CD14-positive monocyte (primary cell): ENCODE results near the gene IRF4. TPM values are rescaled to one million over a fixed set of nuclear protein-coding genes. Genes with fewer than 3 reads are reported as not detected.

Experiments
- DNase-seq, 3 donors: peaks; one replicate each; pipeline ENCODE4 v3.0.0-alpha.2; 2011 to 2022
- H2AFZ ChIP-seq: 2 replicates; pipeline ENCODE4 v1.6.0; 2012; ENCODE audit warnings: mild to moderate bottlenecking, low read depth, low read length, inconsistent platforms; ENCODE audit not compliant: insufficient read depth, poor library complexity, severe bottlenecking
- H3K27ac ChIP-seq, 2 donors: 1 replicate in 1 of 2; 2 replicates in 1 of 2; pipeline ENCODE4 v1.5.1; 2012 to 2013; ENCODE audit warnings: low read length in 2 of 2, control low read depth in 1 of 2, inconsistent platforms in 1 of 2, low read depth in 1 of 2, mild to moderate bottlenecking in 1 of 2
- H3K27me3 ChIP-seq, 2 donors: one replicate each; pipeline versions ENCODE4 v1.6.0 to v1.6.1; 2011 to 2013; ENCODE audit warnings: low read length in 2 of 2; ENCODE audit not compliant: control insufficient read depth in 2 of 2, insufficient read depth in 2 of 2
- H3K36me3 ChIP-seq, 2 donors: replicated peaks in 1 of 2; 1 replicate in 1 of 2; 2 replicates in 1 of 2; pipeline versions ENCODE4 v1.5.1 to v1.6.1; 2012 to 2013; ENCODE audit warnings: low read length in 2 of 2, control low read depth in 1 of 2, inconsistent platforms in 1 of 2, mild to moderate bottlenecking in 1 of 2; ENCODE audit not compliant: insufficient read depth in 2 of 2, control insufficient read depth in 1 of 2
- H3K4me1 ChIP-seq, 2 donors: 1 replicate in 1 of 2; 2 replicates in 1 of 2; pipeline versions ENCODE4 v1.5.1 to v1.6.1; 2012 to 2013; ENCODE audit warnings: low read length in 2 of 2, control low read depth in 1 of 2, inconsistent platforms in 1 of 2, mild to moderate bottlenecking in 1 of 2, moderate library complexity in 1 of 2; ENCODE audit not compliant: insufficient read depth in 2 of 2, control insufficient read depth in 1 of 2
- H3K4me2 ChIP-seq: replicated peaks from 2 replicates; pipeline ENCODE3; 2012; ENCODE audit warnings: low read length, moderate library complexity, mild to moderate bottlenecking; ENCODE audit not compliant: poor library complexity, severe bottlenecking; ENCODE audit errors: extremely low read depth
- H3K4me3 ChIP-seq, 3 experiments: fragments of 200-600 bp in 1 of 3; sonication (generic) in 1 of 3; replicated peaks in 1 of 3; 1 replicate in 2 of 3; 2 replicates in 1 of 3; pipeline ENCODE4 v1.5.1; 2011 to 2013; ENCODE audit warnings: low read length in 3 of 3, mild to moderate bottlenecking in 3 of 3, control low read depth in 2 of 3, low read depth in 2 of 3, inconsistent platforms in 1 of 3, moderate library complexity in 1 of 3
- H3K79me2 ChIP-seq: 2 replicates; pipeline ENCODE4 v1.6.0; 2012; ENCODE audit warnings: mild to moderate bottlenecking, control low read depth, inconsistent platforms, low read length, moderate library complexity; ENCODE audit not compliant: insufficient read depth
- H3K9ac ChIP-seq: 2 replicates; pipeline ENCODE4 v1.6.0; 2017; ENCODE audit warnings: low read length, mild to moderate bottlenecking; ENCODE audit not compliant: insufficient read depth, poor library complexity, severe bottlenecking
- H3K9me3 ChIP-seq, 2 donors: replicated peaks in 1 of 2; 1 replicate in 1 of 2; 2 replicates in 1 of 2; pipeline versions ENCODE4 v1.5.1 to v1.6.1; 2012 to 2013; ENCODE audit warnings: low read length in 2 of 2, control low read depth in 1 of 2; ENCODE audit not compliant: control insufficient read depth in 1 of 2, insufficient read depth in 1 of 2
- H4K20me1 ChIP-seq: 2 replicates; pipeline ENCODE4 v1.6.0; 2012; ENCODE audit warnings: mild to moderate bottlenecking, low read length, control low read depth, moderate library complexity; ENCODE audit not compliant: insufficient read depth
- H3K27ac Mint-ChIP-seq, 7 donors: one replicate each; pipeline ENCODE4 v1.8.0; 2020; ENCODE audit warnings: mild to moderate bottlenecking in 7 of 7, mixed read lengths in 7 of 7, moderate library complexity in 6 of 7, inconsistent platforms in 2 of 7
- H3K27me3 Mint-ChIP-seq, 3 donors: one replicate each; pipeline ENCODE4 v1.8.0; 2021 to 2022; ENCODE audit warnings: low read depth in 3 of 3, mild to moderate bottlenecking in 3 of 3, mixed read lengths in 3 of 3, moderate library complexity in 3 of 3, inconsistent platforms in 1 of 3
- H3K36me3 Mint-ChIP-seq, 2 donors: one replicate each; pipeline ENCODE4 v1.8.0; 2020; ENCODE audit warnings: mixed read lengths in 2 of 2, inconsistent platforms in 1 of 2, mild to moderate bottlenecking in 1 of 2
- H3K4me1 Mint-ChIP-seq: one replicate; pipeline ENCODE4 v1.8.0; 2020; ENCODE audit warnings: mild to moderate bottlenecking, mixed read lengths
- H3K4me3 Mint-ChIP-seq, 2 donors: one replicate each; pipeline ENCODE4 v1.8.0; 2020; ENCODE audit warnings: mild to moderate bottlenecking in 2 of 2, mixed read lengths in 2 of 2, moderate library complexity in 1 of 2
- H3K9me3 Mint-ChIP-seq, 7 donors: one replicate each; pipeline ENCODE4 v1.8.0; 2020 to 2022; ENCODE audit warnings: mixed read lengths in 7 of 7, mild to moderate bottlenecking in 6 of 7, moderate library complexity in 6 of 7, inconsistent platforms in 2 of 7
- CTCF ChIP-seq: fragments of 200-600 bp; IDR thresholded peaks from one replicate; pipeline ENCODE4 v1.8.0; 2022; ENCODE audit warnings: antibody characterized with exemption, mild to moderate bottlenecking
- WGBS: methylation state at CpG from one replicate; pipeline ENCODE4 v1.1.5; 2013; ENCODE audit warnings: missing lambda C conversion rate; ENCODE audit not compliant: insufficient coverage; 5-methylcytosine and 5-hydroxymethylcytosine counted together
- intact Hi-C, 2 donors: fragments of 100-400 bp; cut with micrococcal nuclease; formaldehyde crosslinking; loops; one replicate each; pipeline versions ENCODE4 v1.15.0 to v1.15.1; 2023
- polyA plus RNA-seq, 3 donors: library from polyadenylated mRNA; depleted of rRNA in 1 of 3; unstranded in 2 of 3; stranded (reverse) in 1 of 3; fragments of 300-500 nt in 2 of 3; fragments of >200 nt in 1 of 3; fragmentation: Illumina TruSeq in 2 of 3; gene quantifications; 1 replicate in 2 of 3; 2 replicates in 1 of 3; pipeline ENCODE4 v1.2.3, GENCODE V29; 2012 to 2021

Gene IRF4
- polyA plus RNA-seq, 3 donors, result 3.0 to 13.6 (median 6.4) TPM

GRCh38 chr6:398065-398464 lies 6.5 kb downstream of the IRF4 start:
- no peak overlapping the region for H3K27ac ChIP-seq
- H3K27me3 ChIP-seq, result peaks cover 23 to 57% of the 10 kb centered on the region in 2 donors
- H3K9me3 ChIP-seq, result peaks cover 0 to 11% of the 10 kb centered on the region in 2 donors
- H3K4me1 ChIP-seq, result peaks cover 10 to 12% of the 10 kb centered on the region in 2 donors
- TF ChIP-seq CTCF, result no peak
- no peak overlapping the region for H2AFZ ChIP-seq
- Mint-ChIP-seq H3K27me3 (peaks cover 50 to 64% (median 56%) of the 10 kb centered on the region in 3 donors), H3K4me1 (peaks cover 13% of the 10 kb centered on the region), H3K9me3 (peaks cover 0 to 21% (median 10%) of the 10 kb centered on the region in 7 donors), H3K36me3 (peaks cover 58 to 65% of the 10 kb centered on the region in 2 donors), H3K4me3 (peak overlapping the region in 1 of 2 donors; percentile 6), H3K27ac (no peak overlapping the region)
- no peak overlapping the region for H3K9ac ChIP-seq
- WGBS, result 100% methylated on average over 1 of the region's 2 CpGs
- no peak overlapping the region for H3K4me3 ChIP-seq
- no peaks in the 10 kb centered on the region for H3K79me2 ChIP-seq
- peaks cover 72% of the 10 kb centered on the region for H4K20me1 ChIP-seq
- no peak overlapping the region for H3K4me2 ChIP-seq
- intact Hi-C loops, result no loop called here
- no peak for DNase-seq
- H3K36me3 ChIP-seq, result peaks cover 41 to 78% of the 10 kb centered on the region in 2 donors

GRCh38 chr6:398558-399078 lies 7.1 kb downstream of the IRF4 start:
- peaks cover 62 to 64% of the 10 kb centered on the region in 2 donors for H3K36me3 Mint-ChIP-seq

More at GRCh38 chr6:398558-399078, 7.1 kb downstream of the IRF4 start:
- intact Hi-C loops, result no loop called here
- no peak for DNase-seq
- Histone ChIP-seq H2AFZ (no peak overlapping the region), H3K4me1 (peaks cover 6% of the 10 kb centered on the region in 2 donors), H3K4me2 (no peak overlapping the region), H3K4me3 (no peak overlapping the region), H3K9me3 (peaks cover 0 to 11% of the 10 kb centered on the region in 2 donors), H3K27ac (no peak overlapping the region), H3K36me3 (peaks cover 41 to 84% of the 10 kb centered on the region in 2 donors), H3K79me2 (no peaks in the 10 kb centered on the region), H4K20me1 (peaks cover 72% of the 10 kb centered on the region), H3K9ac (no peak overlapping the region), H3K27me3 (peaks cover 20 to 54% of the 10 kb centered on the region in 2 donors)
- Mint-ChIP-seq H3K27ac (no peak overlapping the region), H3K27me3 (peaks cover 48 to 60% (median 57%) of the 10 kb centered on the region in 3 donors), H3K4me1 (peaks cover 10% of the 10 kb centered on the region), H3K9me3 (peaks cover 0 to 18% (median 8%) of the 10 kb centered on the region in 7 donors), H3K4me3 (peak overlapping the region in 1 of 2 donors; percentile 57)
- TF ChIP-seq CTCF, result no peak
- WGBS, result 91% methylated on average over 10 of the region's 13 CpGs
